HepG2 (cell line): ENCODE data around the gene NGEF. TPM values are rescaled to one million over a fixed set of nuclear protein-coding genes. Genes with fewer than 3 reads are reported as not detected.

Experiments used
- ATAC-seq: fragments of 200-7000 bp; cut with Tn5 transposase; 3 replicates; pipeline ENCODE4 v1.9.1; 2020; ENCODE audit warnings: mild to moderate bottlenecking, moderate library complexity
- BruUV-seq: library from RNA; stranded (reverse); fragments of 400-500 nt; replicated peaks from 2 replicates; lab custom pipeline; 2021; lab: Mats Ljungman, UMichigan
- CTCF ChIA-PET: fragments of 300-600 bp; formaldehyde crosslinking; extraction: SDS; loops from one replicate; lab custom pipeline; 2021; ENCODE audit warnings: low total read pairs, inconsistent platforms, low intra/inter-chr PET ratio; lab: Yijun Ruan, JAX
- POLR2A ChIA-PET: fragments of 350-600 bp; sonication (Branson Sonifier 250); formaldehyde crosslinking; loops from one replicate; lab custom pipeline; 2020; ENCODE audit warnings: antibody characterized with exemption, inconsistent platforms; lab: Yijun Ruan, JAX
- DNase-seq: peaks from one replicate; pipeline ENCODE4 v3.0.0-alpha.2; 2015; ENCODE audit warnings: low spot score
- FAIRE-seq: peaks from 3 replicates; lab custom pipeline; 2011; peaks lifted over from hg19 to GRCh38; lab: Jason Lieb, UNC
- H2AFZ ChIP-seq: one replicate; pipeline ENCODE4 v1.6.1; 2011; ENCODE audit warnings: low read length, inconsistent platforms
- H3K27ac ChIP-seq: fragments of 300-600 bp; 3 replicates; pipeline ENCODE4 v1.8.0; 2011; ENCODE audit warnings: mixed run types, mild to moderate bottlenecking, mixed read lengths, low read length, inconsistent platforms; ENCODE audit not compliant: insufficient read depth; ENCODE audit errors: extremely low read length
- H3K27me3 ChIP-seq, 2 experiments: fragments of 200-600 bp in 1 of 2; 2 replicates in 1 of 2; 3 replicates in 1 of 2; pipeline versions ENCODE4 v1.6.0 to v1.8.0; 2011; ENCODE audit warnings: low read length in 2 of 2, mild to moderate bottlenecking in 2 of 2, moderate library complexity in 2 of 2, inconsistent platforms in 1 of 2; ENCODE audit not compliant: insufficient read depth in 2 of 2, control insufficient read depth in 1 of 2
- H3K36me3 ChIP-seq, 2 experiments: fragments of 200-600 bp in 1 of 2; replicated peaks in 1 of 2; 2 replicates in 1 of 2; 3 replicates in 1 of 2; pipeline versions ENCODE4 v1.5.1 to v1.8.0; 2011; ENCODE audit warnings: low read length in 2 of 2, inconsistent platforms in 1 of 2; ENCODE audit not compliant: insufficient read depth in 2 of 2, control insufficient read depth in 1 of 2
- H3K4me1 ChIP-seq: 2 replicates; pipeline ENCODE4 v1.5.1; 2012; ENCODE audit warnings: low read length, inconsistent platforms; ENCODE audit not compliant: insufficient read depth
- H3K4me2 ChIP-seq: 2 replicates; pipeline ENCODE4 v1.6.0; 2011; ENCODE audit warnings: low read depth, low read length, inconsistent platforms
- H3K4me3 ChIP-seq, 3 experiments: fragments of 200-600 bp in 1 of 3; sonication (generic), shearing (Covaris generic) in 1 of 3; replicated peaks in 1 of 3; 2 replicates each; pipeline ENCODE4 v1.5.1; 2011 to 2016; ENCODE audit warnings: low read length in 3 of 3, inconsistent platforms in 2 of 3, low read depth in 2 of 3, mild to moderate bottlenecking in 2 of 3, control low read depth in 1 of 3, mixed read lengths in 1 of 3; ENCODE audit not compliant: insufficient read depth in 1 of 3
- H3K79me2 ChIP-seq: one replicate; pipeline ENCODE4 v1.6.1; 2011; ENCODE audit warnings: low read length, inconsistent platforms; ENCODE audit not compliant: insufficient read depth
- H3K9ac ChIP-seq: 2 replicates; pipeline ENCODE4 v1.6.0; 2011; ENCODE audit warnings: mild to moderate bottlenecking, low read depth, low read length, inconsistent platforms; ENCODE audit not compliant: insufficient read depth
- H3K9me3 ChIP-seq: 2 replicates; pipeline ENCODE4 v1.5.1; 2012; ENCODE audit warnings: mild to moderate bottlenecking, low read length
- H4K20me1 ChIP-seq: 2 replicates; pipeline ENCODE4 v1.6.0; 2011; ENCODE audit warnings: inconsistent platforms, mild to moderate bottlenecking, low read length, moderate library complexity; ENCODE audit not compliant: insufficient read depth
- CAMTA2 ChIP-seq: sonication (generic); formaldehyde crosslinking; IDR thresholded peaks from 2 replicates; pipeline ENCODE4 v1.4.0; 2020; ENCODE audit warnings: mild to moderate bottlenecking, missing genetic modification reagents, borderline replicate concordance
- CC2D1A ChIP-seq: sonication (generic); formaldehyde crosslinking; IDR thresholded peaks from 2 replicates; pipeline ENCODE4 v1.8.1; 2023; ENCODE audit warnings: mild to moderate bottlenecking, missing genetic modification reagents
- CCDC6 ChIP-seq: sonication (generic); formaldehyde crosslinking; IDR thresholded peaks from 2 replicates; pipeline ENCODE4 v1.8.1; 2022; ENCODE audit warnings: mild to moderate bottlenecking, missing genetic modification reagents, moderate library complexity
- FOXM1 ChIP-seq: sonication (generic); formaldehyde crosslinking; IDR thresholded peaks from 2 replicates; pipeline ENCODE4 v1.5.0; 2020; ENCODE audit warnings: missing genetic modification reagents
- GZF1 ChIP-seq: sonication (generic); formaldehyde crosslinking; IDR thresholded peaks from 2 replicates; pipeline ENCODE4 v1.5.1; 2020; ENCODE audit warnings: mild to moderate bottlenecking, missing genetic modification reagents
- HNRNPL ChIP-seq: fragments of 200-400 bp; formaldehyde crosslinking; IDR thresholded peaks from 2 replicates; pipeline ENCODE4 v1.6.1; 2017; ENCODE audit warnings: mild to moderate bottlenecking, low read depth, low read length
- KDM2A ChIP-seq: sonication (generic); formaldehyde crosslinking; IDR thresholded peaks from 2 replicates; pipeline ENCODE4 v1.4.0; 2020; ENCODE audit warnings: low read depth, missing genetic modification reagents, borderline replicate concordance
- KMT2A ChIP-seq: sonication (generic); formaldehyde crosslinking; IDR thresholded peaks from 2 replicates; pipeline ENCODE4 v1.4.0; 2020; ENCODE audit warnings: missing genetic modification reagents
- MTF2 ChIP-seq: sonication (generic); formaldehyde crosslinking; IDR thresholded peaks from 2 replicates; pipeline ENCODE4 v1.5.0; 2020; ENCODE audit warnings: missing genetic modification reagents, borderline replicate concordance
- MXD1 ChIP-seq: sonication (generic); formaldehyde crosslinking; IDR thresholded peaks from 2 replicates; pipeline ENCODE4 v1.4.0; 2020; ENCODE audit warnings: mild to moderate bottlenecking, missing genetic modification reagents
- NBN ChIP-seq: fragments of 450-650 bp; conservative IDR thresholded peaks from 2 replicates; pipeline ENCODE4 v1.6.1; 2017
- SKI ChIP-seq: fragments of 450-650 bp; IDR thresholded peaks from one replicate; pipeline ENCODE4 v1.6.1; 2018; ENCODE audit warnings: mild to moderate bottlenecking; ENCODE audit not compliant: partially characterized antibody
- SRSF1 ChIP-seq: fragments of 200-400 bp; formaldehyde crosslinking; optimal IDR thresholded peaks from 2 replicates; pipeline ENCODE3; 2017; ENCODE audit warnings: mild to moderate bottlenecking, low read depth, low read length, moderate library complexity
- TCF7L2 ChIP-seq: IDR thresholded peaks from 2 replicates; pipeline ENCODE4 v1.6.1; 2011; ENCODE audit warnings: mild to moderate bottlenecking, low read depth, low read length, moderate library complexity
- ZFP36 ChIP-seq: fragments of 150-350 bp; IDR thresholded peaks from 2 replicates; pipeline ENCODE4 v1.6.1; 2018; ENCODE audit warnings: borderline replicate concordance, low read length, low read depth; ENCODE audit not compliant: partially characterized antibody
- ZNF329 ChIP-seq: sonication (generic); formaldehyde crosslinking; IDR thresholded peaks from 2 replicates; pipeline ENCODE4 v1.9.0; 2021; ENCODE audit warnings: low read depth, mild to moderate bottlenecking, missing genetic modification reagents
- ZNF331 ChIP-seq: sonication (generic); formaldehyde crosslinking; IDR thresholded peaks from 2 replicates; pipeline ENCODE4 v1.4.0; 2020; ENCODE audit warnings: missing genetic modification reagents
- ZNF362 ChIP-seq: sonication (generic); formaldehyde crosslinking; IDR thresholded peaks from 2 replicates; pipeline ENCODE4 v1.4.0; 2020; ENCODE audit warnings: missing genetic modification reagents, mild to moderate bottlenecking, borderline replicate concordance
- ZNF558 ChIP-seq: sonication (generic); formaldehyde crosslinking; IDR thresholded peaks from 2 replicates; pipeline ENCODE4 v1.9.0; 2022; ENCODE audit warnings: mild to moderate bottlenecking, missing genetic modification reagents, borderline replicate concordance
- ZNF747 ChIP-seq: sonication (generic); formaldehyde crosslinking; IDR thresholded peaks from 2 replicates; pipeline ENCODE4 v1.8.1; 2023; ENCODE audit warnings: missing genetic modification reagents, mild to moderate bottlenecking, borderline replicate concordance
- WGBS: methylation state at CpG from one replicate; pipeline ENCODE4 v1.1.6; 2017; ENCODE audit warnings: low lambda C conversion rate; 5-methylcytosine and 5-hydroxymethylcytosine counted together
- in situ Hi-C: cut with HindIII; loops from 2 replicates; pipeline ENCODE4 v1.10.0; 2017; ENCODE audit warnings: low pct_unique_long_range_greater_than_20kb; ENCODE audit not compliant: extremely low pct_ligation_motif_present
- intact Hi-C: fragments of 100-400 bp; cut with micrococcal nuclease; formaldehyde crosslinking; loops from one replicate; pipeline ENCODE4 v1.10.0; 2022; ENCODE audit not compliant: unreplicated experiment
- polyA plus RNA-seq, 8 experiments: library from polyadenylated mRNA; depleted of rRNA in 3 of 8; stranded (reverse) in 7 of 8; unstranded in 1 of 8; fragments of >200 nt; fragmentation: Illumina TruSeq in 4 of 8; extraction: Trizol in 4 of 8; gene quantifications; 2 replicates each; pipeline versions ENCODE4 v1.2.1 to v1.2.3, GENCODE V29; 2011 to 2016; ENCODE audit warnings: low read depth in 4 of 8, missing spikeins in 1 of 8, mixed read lengths in 1 of 8; ENCODE audit not compliant: insufficient read depth in 1 of 8
- total RNA-seq, 5 experiments: library from RNA; depleted of rRNA; stranded (reverse); fragments of >200 nt; fragmentation: Illumina TruSeq; extraction: Trizol; gene quantifications; 2 replicates each; pipeline ENCODE4 v1.2.3, GENCODE V29; 2016; ENCODE audit warnings: low read depth in 1 of 5

The NGEF gene
- total and polyA plus RNA-seq, 2 of the 13 experiments (the other 11 are each of a cell fraction or from before 2014, with no cell fraction given): 14.4 to 36.9 TPM

- no TSS peak for BruUV-seq
- Histone ChIP-seq H3K27me3 (no peaks in the 10 kb centered on the region), H3K9ac (no peak overlapping the region), H3K27ac (no peak overlapping the region), H3K9me3 (no peaks in the 10 kb centered on the region), H3K36me3 (peaks cover 10 to 41% of the 10 kb centered on the region in 2 experiments), H3K4me1 (peaks cover 33% of the 10 kb centered on the region), H3K79me2 (peaks cover 8% of the 10 kb centered on the region), H2AFZ (no peak overlapping the region), H3K4me3 (no peak overlapping the region), H3K4me2 (no peak overlapping the region), H4K20me1 (peaks cover 3% of the 10 kb centered on the region; the same call in 1 of the 2 replicates)
- ATAC-seq (peak; percentile 1; the same call in 1 of the 3 replicates), FAIRE-seq (no peak), DNase-seq (no peak)
- CTCF ChIA-PET: no interaction called here
- WGBS: 95% methylated on average over 23 of the region's 29 CpGs
- POLR2A ChIA-PET: interaction anchor here (5.3 kb wide), 1 partner anchor 27 kb away, joined by 35 read pairs; no protein-coding TSS in a partner anchor
- in situ Hi-C loops (no loop called here), intact Hi-C loops (no loop called here)
- TF ChIP-seq TCF7L2 (no peak), ZNF747 (no peak), CC2D1A (CRISPR knock-in tag) (no peak), SRSF1 (peak; percentile 73), MTF2 (CRISPR knock-in tag) (no peak), KDM2A (CRISPR knock-in tag) (no peak), HNRNPL (0 out of 2 replicates have a peak, but pooled peaks have one; percentile 51), ZNF362 (CRISPR knock-in tag) (no peak), ZNF329 (no peak), KMT2A (no peak), SKI (no peak), CCDC6 (0 out of 2 replicates have a peak, but pooled peaks have one; percentile 34), CAMTA2 (no peak), NBN (no peak), FOXM1 (no peak), ZFP36 (no peak), ZNF558 (no peak), ZNF331 (CRISPR knock-in tag) (no peak), GZF1 (CRISPR knock-in tag) (no peak), MXD1 (CRISPR knock-in tag) (no peak)
Observed at GRCh38 chr2:232883116-232883721, 129.8 kb downstream of the NGEF start.
